Measurements from ENCODE around the gene GPR87.

DNA sequence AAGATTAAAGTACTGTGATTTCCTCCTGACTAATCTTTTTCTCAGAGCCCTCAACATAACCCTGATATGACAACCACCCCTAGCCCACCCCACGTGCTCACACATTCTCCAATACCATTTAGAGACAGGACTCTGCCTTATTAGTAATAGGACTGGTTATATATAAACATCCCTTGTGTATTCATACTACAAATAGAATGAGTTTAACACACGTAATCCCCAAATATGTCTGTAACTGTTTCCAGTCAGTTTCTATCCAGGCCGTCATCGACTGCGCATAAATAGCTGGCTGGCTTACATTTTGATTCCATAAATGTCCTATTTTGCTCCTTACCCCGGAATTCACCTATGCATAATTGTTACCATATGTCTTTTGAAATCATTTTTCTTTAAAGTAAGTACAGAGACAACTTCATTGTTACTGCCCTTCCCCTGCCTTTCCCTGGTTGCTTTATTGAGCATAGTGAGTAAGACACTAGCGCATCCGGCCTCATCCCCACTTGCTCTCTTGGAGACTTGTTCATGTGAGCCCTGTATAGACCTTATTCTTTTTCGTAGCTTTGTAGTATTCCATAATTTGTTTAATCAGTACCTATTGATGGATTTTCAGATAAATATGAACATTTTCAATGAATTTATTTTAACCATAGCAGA, 34.8 kb downstream of the GPR87 start:
- TF ChIP-seq CTCF (conservative IDR thresholded peaks at IDR 0.05) (no peak), EZH2 (IDR thresholded peaks at IDR 0.05; ENCODE audit: low read depth) (no peak)

Measured in PC-9 (cell line).